HepG2 (cell line): ENCODE results near the gene LINGO3. TPM values are rescaled to one million over a fixed set of nuclear protein-coding genes. Genes with fewer than 3 reads are reported as not detected.

Experiments used
- ATM ChIP-seq: fragments of 450-650 bp; IDR thresholded peaks from 2 replicates; pipeline ENCODE4 v1.7.1; 2017; ENCODE audit warnings: mild to moderate bottlenecking, borderline replicate concordance
- BHLHE40 ChIP-seq: IDR thresholded peaks from 2 replicates; pipeline ENCODE4 v1.6.1; 2011; ENCODE audit warnings: low read length, improper control_type of control experiment
- PHF5A ChIP-seq: IDR thresholded peaks from one replicate; pipeline ENCODE4 v1.6.1; 2018; ENCODE audit warnings: low read depth, missing genetic modification reagents; ENCODE audit not compliant: unreplicated experiment
- RBM39 ChIP-seq: fragments of 200-400 bp; formaldehyde crosslinking; IDR thresholded peaks from one replicate; pipeline ENCODE4 v1.6.1; 2018; ENCODE audit warnings: antibody characterized with exemption, mild to moderate bottlenecking, low read depth, low read length; ENCODE audit not compliant: poor library complexity, severe bottlenecking
- TEAD3 ChIP-seq: optimal IDR thresholded peaks from 2 replicates; pipeline ENCODE3; 2016; ENCODE audit warnings: borderline replicate concordance
- ZNF224 ChIP-seq: sonication (generic); formaldehyde crosslinking; IDR thresholded peaks from 2 replicates; pipeline ENCODE4 v1.5.0; 2020; ENCODE audit warnings: mild to moderate bottlenecking, missing genetic modification reagents
- ZNF777 ChIP-seq: sonication (generic); formaldehyde crosslinking; IDR thresholded peaks from 2 replicates; pipeline ENCODE4 v1.4.0; 2020; ENCODE audit warnings: missing genetic modification reagents
- polyA plus RNA-seq, 8 experiments: library from polyadenylated mRNA; depleted of rRNA in 3 of 8; stranded (reverse) in 7 of 8; unstranded in 1 of 8; fragments of >200 nt; fragmentation: Illumina TruSeq in 4 of 8; extraction: Trizol in 4 of 8; gene quantifications; 2 replicates each; pipeline versions ENCODE4 v1.2.1 to v1.2.3, GENCODE V29; 2011 to 2016; ENCODE audit warnings: low read depth in 4 of 8, missing spikeins in 1 of 8, mixed read lengths in 1 of 8; ENCODE audit not compliant: insufficient read depth in 1 of 8
- total RNA-seq, 5 experiments: library from RNA; depleted of rRNA; stranded (reverse); fragments of >200 nt; fragmentation: Illumina TruSeq; extraction: Trizol; gene quantifications; 2 replicates each; pipeline ENCODE4 v1.2.3, GENCODE V29; 2016; ENCODE audit warnings: low read depth in 1 of 5
- TF ChIP-seq, protein P1 (sequence below): fragments of 450-650 bp; IDR thresholded peaks from 2 replicates; pipeline ENCODE4 v1.6.1; 2016
- TF ChIP-seq, protein P2 (sequence below): sonication (generic); formaldehyde crosslinking; IDR thresholded peaks from 2 replicates; pipeline ENCODE4 v1.4.0; 2020; ENCODE audit warnings: mild to moderate bottlenecking, missing genetic modification reagents
- TF ChIP-seq, protein P3 (sequence below): sonication (generic); formaldehyde crosslinking; IDR thresholded peaks from 2 replicates; pipeline ENCODE4 v1.4.0; 2020; ENCODE audit warnings: mild to moderate bottlenecking, missing genetic modification reagents, borderline replicate concordance
- TF ChIP-seq, protein P4 (sequence below): sonication (generic); formaldehyde crosslinking; IDR thresholded peaks from 2 replicates; pipeline ENCODE4 v1.4.0; 2020; ENCODE audit warnings: missing genetic modification reagents, borderline replicate concordance
- TF ChIP-seq, protein P5 (sequence below): IDR thresholded peaks from 2 replicates; pipeline ENCODE4 v1.6.1; 2016; ENCODE audit warnings: missing genetic modification reagents, missing compliant biosample characterization
- TF ChIP-seq, protein P6 (sequence below): sonication (generic); formaldehyde crosslinking; IDR thresholded peaks from 2 replicates; pipeline ENCODE4 v1.4.0; 2020; ENCODE audit warnings: mild to moderate bottlenecking, missing genetic modification reagents
- TF ChIP-seq, protein P7 (sequence below): sonication (generic); formaldehyde crosslinking; IDR thresholded peaks from 2 replicates; pipeline ENCODE4 v1.4.0; 2020; ENCODE audit warnings: mild to moderate bottlenecking, missing genetic modification reagents

LINGO3 gene
- total and polyA plus RNA-seq, 2 of the 13 experiments (the other 11 are each of a cell fraction or from before 2014, with no cell fraction given) = not detected

DNA sequence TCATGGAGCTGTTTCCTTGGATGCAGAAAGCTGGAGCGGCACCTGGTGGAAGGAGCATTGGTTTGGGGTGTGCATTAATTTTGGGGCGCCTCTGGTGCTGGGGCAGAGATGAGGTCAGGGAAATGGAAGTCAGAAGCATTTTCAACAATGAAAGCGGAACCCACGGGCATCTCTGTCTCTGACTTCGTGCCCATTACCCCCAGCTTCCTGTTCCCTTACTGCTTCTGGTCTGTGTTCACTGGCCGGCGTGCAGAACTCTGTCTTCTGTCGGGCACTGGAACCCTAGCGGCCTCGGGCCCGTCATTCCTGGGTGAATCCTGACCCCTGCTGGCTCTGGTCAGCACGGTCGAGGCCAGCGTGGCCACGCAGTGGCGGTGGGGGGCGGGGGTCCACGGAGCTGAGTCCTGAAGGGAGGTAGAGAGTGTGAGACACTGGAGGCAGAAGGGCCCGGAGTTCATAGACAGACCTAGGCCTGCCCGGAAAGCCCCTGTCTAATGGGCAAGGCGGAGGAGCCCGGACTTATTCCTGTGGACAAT, 7.9 kb upstream of the LINGO3 start (continued):
- TF ChIP-seq TEAD3 (CRISPR knock-in tag) = no peak
- TF ChIP-seq, protein P1, sequence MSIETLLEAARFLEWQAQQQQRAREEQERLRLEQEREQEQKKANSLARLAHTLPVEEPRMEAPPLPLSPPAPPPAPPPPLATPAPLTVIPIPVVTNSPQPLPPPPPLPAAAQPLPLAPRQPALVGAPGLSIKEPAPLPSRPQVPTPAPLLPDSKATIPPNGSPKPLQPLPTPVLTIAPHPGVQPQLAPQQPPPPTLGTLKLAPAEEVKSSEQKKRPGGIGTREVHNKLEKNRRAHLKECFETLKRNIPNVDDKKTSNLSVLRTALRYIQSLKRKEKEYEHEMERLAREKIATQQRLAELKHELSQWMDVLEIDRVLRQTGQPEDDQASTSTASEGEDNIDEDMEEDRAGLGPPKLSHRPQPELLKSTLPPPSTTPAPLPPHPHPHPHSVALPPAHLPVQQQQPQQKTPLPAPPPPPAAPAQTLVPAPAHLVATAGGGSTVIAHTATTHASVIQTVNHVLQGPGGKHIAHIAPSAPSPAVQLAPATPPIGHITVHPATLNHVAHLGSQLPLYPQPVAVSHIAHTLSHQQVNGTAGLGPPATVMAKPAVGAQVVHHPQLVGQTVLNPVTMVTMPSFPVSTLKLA = no peak
- TF ChIP-seq, protein P2, sequence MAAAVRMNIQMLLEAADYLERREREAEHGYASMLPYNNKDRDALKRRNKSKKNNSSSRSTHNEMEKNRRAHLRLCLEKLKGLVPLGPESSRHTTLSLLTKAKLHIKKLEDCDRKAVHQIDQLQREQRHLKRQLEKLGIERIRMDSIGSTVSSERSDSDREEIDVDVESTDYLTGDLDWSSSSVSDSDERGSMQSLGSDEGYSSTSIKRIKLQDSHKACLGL = no peak
- TF ChIP-seq, protein P3, sequence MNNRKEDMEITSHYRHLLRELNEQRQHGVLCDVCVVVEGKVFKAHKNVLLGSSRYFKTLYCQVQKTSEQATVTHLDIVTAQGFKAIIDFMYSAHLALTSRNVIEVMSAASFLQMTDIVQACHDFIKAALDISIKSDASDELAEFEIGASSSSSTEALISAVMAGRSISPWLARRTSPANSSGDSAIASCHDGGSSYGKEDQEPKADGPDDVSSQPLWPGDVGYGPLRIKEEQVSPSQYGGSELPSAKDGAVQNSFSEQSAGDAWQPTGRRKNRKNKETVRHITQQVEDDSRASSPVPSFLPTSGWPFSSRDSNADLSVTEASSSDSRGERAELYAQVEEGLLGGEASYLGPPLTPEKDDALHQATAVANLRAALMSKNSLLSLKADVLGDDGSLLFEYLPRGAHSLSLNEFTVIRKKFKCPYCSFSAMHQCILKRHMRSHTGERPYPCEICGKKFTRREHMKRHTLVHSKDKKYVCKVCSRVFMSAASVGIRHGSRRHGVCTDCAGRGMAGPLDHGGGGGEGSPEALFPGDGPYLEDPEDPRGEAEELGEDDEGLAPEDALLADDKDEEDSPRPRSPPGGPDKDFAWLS (CRISPR knock-in tag) = no peak
- TF ChIP-seq ZNF224 (CRISPR knock-in tag) = no peak
- TF ChIP-seq, protein P4, sequence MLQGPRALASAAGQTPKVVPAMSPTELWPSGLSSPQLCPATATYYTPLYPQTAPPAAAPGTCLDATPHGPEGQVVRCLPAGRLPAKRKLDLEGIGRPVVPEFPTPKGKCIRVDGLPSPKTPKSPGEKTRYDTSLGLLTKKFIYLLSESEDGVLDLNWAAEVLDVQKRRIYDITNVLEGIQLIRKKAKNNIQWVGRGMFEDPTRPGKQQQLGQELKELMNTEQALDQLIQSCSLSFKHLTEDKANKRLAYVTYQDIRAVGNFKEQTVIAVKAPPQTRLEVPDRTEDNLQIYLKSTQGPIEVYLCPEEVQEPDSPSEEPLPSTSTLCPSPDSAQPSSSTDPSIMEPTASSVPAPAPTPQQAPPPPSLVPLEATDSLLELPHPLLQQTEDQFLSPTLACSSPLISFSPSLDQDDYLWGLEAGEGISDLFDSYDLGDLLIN (CRISPR knock-in tag) = no peak
- no peak for TF ChIP-seq ZNF777 (CRISPR knock-in tag)
- TF ChIP-seq BHLHE40 = 0 out of 2 replicates have a peak, but pooled peaks have one; percentile 18
- no peak for TF ChIP-seq ATM
- no peak for TF ChIP-seq RBM39
- TF ChIP-seq, protein P5, sequence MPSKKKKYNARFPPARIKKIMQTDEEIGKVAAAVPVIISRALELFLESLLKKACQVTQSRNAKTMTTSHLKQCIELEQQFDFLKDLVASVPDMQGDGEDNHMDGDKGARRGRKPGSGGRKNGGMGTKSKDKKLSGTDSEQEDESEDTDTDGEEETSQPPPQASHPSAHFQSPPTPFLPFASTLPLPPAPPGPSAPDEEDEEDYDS (CRISPR knock-in tag) = peak; percentile 30; the same call in 1 of the 2 replicates
- TF ChIP-seq, protein P6, sequence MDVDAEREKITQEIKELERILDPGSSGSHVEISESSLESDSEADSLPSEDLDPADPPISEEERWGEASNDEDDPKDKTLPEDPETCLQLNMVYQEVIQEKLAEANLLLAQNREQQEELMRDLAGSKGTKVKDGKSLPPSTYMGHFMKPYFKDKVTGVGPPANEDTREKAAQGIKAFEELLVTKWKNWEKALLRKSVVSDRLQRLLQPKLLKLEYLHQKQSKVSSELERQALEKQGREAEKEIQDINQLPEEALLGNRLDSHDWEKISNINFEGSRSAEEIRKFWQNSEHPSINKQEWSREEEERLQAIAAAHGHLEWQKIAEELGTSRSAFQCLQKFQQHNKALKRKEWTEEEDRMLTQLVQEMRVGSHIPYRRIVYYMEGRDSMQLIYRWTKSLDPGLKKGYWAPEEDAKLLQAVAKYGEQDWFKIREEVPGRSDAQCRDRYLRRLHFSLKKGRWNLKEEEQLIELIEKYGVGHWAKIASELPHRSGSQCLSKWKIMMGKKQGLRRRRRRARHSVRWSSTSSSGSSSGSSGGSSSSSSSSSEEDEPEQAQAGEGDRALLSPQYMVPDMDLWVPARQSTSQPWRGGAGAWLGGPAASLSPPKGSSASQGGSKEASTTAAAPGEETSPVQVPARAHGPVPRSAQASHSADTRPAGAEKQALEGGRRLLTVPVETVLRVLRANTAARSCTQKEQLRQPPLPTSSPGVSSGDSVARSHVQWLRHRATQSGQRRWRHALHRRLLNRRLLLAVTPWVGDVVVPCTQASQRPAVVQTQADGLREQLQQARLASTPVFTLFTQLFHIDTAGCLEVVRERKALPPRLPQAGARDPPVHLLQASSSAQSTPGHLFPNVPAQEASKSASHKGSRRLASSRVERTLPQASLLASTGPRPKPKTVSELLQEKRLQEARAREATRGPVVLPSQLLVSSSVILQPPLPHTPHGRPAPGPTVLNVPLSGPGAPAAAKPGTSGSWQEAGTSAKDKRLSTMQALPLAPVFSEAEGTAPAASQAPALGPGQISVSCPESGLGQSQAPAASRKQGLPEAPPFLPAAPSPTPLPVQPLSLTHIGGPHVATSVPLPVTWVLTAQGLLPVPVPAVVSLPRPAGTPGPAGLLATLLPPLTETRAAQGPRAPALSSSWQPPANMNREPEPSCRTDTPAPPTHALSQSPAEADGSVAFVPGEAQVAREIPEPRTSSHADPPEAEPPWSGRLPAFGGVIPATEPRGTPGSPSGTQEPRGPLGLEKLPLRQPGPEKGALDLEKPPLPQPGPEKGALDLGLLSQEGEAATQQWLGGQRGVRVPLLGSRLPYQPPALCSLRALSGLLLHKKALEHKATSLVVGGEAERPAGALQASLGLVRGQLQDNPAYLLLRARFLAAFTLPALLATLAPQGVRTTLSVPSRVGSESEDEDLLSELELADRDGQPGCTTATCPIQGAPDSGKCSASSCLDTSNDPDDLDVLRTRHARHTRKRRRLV = no peak
- no peak for TF ChIP-seq PHF5A (CRISPR knock-in tag)
- TF ChIP-seq, protein P7, sequence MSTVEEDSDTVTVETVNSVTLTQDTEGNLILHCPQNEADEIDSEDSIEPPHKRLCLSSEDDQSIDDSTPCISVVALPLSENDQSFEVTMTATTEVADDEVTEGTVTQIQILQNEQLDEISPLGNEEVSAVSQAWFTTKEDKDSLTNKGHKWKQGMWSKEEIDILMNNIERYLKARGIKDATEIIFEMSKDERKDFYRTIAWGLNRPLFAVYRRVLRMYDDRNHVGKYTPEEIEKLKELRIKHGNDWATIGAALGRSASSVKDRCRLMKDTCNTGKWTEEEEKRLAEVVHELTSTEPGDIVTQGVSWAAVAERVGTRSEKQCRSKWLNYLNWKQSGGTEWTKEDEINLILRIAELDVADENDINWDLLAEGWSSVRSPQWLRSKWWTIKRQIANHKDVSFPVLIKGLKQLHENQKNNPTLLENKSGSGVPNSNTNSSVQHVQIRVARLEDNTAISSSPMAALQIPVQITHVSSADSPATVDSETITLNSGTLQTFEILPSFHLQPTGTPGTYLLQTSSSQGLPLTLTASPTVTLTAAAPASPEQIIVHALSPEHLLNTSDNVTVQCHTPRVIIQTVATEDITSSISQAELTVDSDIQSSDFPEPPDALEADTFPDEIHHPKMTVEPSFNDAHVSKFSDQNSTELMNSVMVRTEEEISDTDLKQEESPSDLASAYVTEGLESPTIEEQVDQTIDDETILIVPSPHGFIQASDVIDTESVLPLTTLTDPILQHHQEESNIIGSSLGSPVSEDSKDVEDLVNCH (CRISPR knock-in tag) = no peak
